ENCODE measurements around the gene MFGE8.
A peak's percentile ranks its signal among the peaks of the same experiment; 100 is the strongest.
"Not testable (repeated sequence)": the region's sequence is repeated elsewhere in the genome, so short reads cannot be mapped to it uniquely, and the experiment has no call there.

MFGE8 gene, protein sequence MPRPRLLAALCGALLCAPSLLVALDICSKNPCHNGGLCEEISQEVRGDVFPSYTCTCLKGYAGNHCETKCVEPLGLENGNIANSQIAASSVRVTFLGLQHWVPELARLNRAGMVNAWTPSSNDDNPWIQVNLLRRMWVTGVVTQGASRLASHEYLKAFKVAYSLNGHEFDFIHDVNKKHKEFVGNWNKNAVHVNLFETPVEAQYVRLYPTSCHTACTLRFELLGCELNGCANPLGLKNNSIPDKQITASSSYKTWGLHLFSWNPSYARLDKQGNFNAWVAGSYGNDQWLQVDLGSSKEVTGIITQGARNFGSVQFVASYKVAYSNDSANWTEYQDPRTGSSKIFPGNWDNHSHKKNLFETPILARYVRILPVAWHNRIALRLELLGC

DNA sequence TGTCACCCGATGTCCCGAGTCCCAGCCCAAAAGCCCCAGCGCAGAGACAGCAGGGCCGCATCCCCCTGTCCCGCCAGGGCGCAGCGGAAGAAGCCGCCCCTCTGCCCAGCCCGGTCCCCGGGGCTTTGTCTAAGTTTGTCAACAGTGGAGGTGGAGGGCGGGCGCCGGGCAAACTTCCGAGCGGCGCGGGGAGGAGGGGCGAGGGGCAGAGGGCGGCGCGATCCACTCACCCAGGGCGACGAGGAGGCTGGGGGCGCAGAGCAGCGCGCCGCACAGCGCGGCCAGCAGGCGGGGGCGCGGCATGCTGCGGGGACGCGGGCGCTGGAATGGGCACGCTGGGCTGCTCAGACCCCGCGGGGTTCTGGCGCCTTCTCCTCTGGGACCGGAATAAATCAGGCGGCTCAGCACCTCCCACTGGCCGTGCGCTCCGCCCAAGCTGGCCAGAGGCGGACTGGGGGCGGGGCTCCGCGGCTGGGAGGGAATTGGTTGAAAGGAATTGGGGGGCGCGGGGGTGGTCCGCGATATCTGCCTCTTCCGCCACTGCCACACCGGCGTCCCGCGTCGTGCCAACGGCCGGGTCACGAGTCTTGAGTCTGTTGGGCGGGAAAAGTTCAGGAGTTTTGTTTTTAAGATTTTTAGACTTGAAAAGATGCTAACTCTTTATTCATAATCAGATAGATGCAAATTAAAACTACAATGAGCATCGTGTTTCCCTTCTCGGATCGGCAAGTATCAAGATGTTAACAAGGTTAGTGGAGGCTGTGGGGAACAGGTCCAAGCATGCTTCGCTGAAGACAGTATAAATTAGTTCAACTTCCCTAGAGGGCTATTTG is at the start of gene MFGE8:
MFGE8 (minus strand) TSS at position 363 of the 833 bp plus-strand sequence; CDS start at position 303, 60 bp downstream.
- peak; percentile 59 for DNase-seq

DNA sequence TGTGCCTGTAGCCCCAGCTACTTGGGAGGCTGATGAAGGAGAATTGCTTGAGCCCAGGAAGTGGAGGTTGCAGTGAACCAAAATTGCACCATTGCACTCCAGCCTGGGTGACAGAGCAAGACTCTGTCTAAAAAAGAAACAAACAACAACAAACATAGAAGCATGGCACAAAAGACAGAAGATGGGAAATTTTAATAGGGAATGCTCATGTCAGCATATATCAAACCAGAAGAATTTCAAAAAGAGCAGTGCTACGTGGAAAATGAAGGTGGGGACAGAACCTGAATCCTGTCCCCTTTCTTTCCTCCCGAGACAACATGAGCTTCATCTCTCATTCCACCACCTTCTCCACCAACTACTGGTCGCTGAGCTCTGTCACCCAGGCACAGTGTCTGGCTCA is 46.3 kb upstream of the MFGE8 start:
- DNase-seq: no peak

DNA sequence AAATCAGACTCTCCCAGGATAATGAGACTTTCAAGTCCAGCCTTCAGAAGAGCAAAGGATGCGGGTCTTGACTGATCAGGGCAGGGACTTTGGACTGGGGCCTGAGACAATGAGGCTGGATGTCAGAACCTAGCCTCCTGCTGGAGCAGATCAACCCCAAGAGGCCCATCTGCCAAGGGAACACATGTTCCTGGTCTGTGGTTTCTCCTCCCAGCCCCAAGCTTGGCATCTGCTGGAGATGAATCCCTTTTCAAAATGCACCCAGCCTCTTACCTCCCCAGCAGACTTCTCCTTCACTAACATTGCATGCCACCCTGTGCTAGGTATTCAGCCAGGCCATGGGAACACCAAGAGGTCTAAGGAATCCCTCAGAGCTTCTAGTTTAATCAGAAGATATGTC is 43.7 kb upstream of the MFGE8 start:
- DNase-seq: no peak

DNA sequence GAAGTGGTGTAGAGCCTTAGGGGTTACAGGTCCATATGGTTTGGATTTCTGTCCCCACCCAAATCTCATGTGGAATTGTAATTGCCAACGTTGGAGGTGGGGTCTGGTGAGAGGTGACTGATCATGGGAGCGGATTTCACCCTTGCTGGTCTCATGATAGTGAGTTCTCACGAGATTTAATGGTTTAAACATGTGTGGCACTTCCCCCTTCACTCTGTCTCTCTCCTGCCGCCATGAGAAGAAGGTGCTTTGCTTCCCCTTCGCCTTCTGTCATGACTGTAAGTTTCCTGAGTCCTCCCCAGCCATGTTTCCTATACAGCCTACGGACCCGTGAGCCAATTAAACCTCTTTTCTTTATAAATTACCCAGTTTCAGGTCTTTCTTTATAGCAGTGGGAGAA is 43.1 kb upstream of the MFGE8 start:
- no peak for DNase-seq

DNA sequence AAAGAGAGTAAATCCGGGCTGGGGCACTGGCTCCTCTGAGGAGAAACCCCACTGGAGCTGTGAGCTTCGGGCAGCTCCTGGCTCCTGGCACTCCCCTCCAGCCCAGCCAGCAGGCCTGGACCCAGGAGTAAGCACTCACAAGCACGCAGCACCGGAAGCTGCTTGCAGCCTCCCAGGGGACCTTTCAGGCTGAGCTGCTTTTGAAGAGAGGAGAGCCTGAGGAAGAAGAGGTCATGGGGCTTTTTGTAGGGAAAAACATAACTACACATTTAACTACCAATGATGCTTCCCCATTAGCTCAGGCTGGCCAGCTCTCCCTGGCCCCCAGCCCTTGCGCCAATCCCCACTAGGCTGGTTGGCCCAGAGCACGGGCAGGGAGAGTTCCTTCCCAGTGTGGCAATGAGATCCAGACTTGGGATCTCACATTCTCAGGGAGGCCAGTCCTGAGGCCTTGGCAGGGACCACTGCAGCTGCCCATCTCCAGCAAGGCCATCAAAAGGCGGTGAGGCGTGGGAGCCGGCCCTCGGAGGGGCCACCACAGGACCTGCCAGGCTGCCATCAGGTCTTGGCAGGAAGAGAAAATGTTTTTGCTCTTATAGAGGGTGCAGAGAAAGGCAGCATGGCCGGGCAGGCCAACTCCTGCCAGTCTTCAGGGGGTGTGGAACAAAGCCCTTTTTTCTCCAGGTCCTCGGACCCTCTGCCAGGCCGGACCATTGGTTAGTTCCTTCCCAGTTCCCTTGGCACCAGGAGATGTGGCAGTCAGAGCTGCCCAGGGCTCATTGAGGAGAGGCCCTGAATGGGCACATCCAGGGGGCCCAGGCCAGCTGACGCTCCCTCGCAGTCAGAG is 41.5 kb upstream of the MFGE8 start:
- DNase-seq: no peak

DNA sequence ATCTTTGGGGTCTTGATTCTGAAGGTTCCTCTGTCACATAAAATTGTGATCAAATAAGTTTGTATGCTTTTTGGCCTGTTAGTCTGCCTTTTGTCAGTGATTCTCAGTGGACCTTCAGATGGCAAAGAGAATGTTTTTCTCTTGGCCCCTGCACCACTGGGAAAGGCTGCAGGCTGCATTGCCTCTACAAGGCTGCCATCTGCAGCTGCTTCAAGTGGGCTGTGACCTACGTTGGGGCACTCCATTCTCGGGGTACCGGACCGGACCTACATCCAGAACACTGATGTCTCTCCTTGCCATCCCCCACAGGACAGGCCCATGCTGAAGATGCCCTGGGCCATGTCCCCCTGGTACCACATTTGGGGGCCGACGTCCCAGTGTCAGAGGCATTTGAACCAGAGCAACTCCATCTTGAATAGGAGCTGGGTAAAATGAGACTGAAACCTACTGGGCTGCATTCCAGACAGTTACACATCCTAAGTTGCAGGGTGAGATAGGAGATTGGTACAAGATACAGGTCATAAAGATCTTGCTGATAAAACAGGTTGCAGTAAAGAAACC is 37.5 kb upstream of the MFGE8 start:
- no peak for DNase-seq

DNA sequence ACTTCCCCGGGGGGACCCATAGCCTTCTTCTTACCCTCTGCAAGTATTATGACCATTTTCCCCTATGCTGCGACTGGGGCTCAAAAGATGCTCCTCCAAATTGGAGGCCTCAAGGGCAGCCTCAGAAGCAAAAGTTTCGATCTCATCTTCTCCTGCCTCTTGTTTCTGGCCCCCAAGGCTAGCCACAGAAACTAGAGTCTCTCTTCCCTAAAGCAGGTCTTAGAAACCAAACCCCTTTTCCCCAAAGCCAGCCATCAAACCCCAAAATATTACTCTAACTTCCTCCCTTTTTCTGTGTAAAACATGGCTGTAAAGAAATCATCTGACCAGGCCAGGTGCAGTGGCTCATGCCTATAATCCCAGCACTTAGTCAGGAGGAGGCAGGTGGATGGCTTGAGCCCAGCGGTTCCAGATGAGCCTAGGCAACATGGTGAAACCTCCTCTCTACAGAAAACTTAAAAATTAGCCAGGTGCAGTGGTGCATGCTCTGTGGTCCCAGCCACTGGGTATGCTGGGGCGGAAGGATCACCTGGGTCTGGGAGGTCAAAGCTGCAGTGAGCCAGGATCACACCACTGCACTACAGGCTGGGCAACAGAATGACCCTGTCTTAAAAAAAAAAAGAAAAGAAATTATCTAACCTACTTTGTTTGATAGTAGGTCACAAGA is 36.7 kb upstream of the MFGE8 start:
- DNase-seq: no peak

DNA sequence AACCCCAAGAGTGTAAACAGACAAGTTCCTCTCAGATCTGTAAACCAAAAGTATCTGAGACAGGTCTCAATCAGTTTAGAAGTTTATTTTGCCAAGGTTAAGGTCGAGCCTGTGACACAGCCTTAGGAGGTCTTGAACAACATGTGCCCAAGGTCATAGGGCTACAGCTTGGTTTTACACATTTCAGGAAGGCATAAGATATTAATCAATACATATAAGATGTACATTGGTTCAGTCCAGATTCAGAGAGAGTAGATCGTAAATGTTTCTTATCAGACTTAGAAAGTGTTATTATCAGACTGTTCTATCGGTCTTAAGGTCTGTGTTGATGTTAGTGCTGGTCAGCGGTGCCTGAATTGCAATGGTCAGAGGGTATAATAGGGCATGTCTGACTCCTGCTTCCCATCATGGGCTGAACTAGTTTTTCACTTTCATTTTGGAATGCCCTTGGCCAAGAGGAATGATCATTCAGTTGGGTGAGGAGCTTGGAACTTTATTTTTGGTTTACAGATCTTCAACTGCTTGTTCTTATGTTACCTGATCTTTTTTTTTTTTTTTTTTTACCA is 27.0 kb upstream of the MFGE8 start:
- no peak for DNase-seq

DNA sequence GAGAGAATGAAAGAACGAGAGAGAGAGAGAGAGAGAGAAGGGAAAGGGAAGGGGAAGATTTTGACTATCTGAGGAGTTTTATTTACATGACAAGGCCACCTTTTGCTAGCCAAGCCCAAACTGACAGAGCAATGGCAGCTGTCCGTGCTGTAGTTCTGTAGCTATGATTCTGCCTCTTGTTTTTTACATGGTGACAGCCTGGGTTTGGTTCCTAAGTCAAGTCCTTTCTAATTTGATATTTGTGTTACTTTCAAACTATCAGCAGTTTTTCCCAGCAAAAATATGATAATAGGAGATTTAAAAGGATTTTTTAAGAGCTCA is 26.3 kb upstream of the MFGE8 start:
- DNase-seq: no peak

DNA sequence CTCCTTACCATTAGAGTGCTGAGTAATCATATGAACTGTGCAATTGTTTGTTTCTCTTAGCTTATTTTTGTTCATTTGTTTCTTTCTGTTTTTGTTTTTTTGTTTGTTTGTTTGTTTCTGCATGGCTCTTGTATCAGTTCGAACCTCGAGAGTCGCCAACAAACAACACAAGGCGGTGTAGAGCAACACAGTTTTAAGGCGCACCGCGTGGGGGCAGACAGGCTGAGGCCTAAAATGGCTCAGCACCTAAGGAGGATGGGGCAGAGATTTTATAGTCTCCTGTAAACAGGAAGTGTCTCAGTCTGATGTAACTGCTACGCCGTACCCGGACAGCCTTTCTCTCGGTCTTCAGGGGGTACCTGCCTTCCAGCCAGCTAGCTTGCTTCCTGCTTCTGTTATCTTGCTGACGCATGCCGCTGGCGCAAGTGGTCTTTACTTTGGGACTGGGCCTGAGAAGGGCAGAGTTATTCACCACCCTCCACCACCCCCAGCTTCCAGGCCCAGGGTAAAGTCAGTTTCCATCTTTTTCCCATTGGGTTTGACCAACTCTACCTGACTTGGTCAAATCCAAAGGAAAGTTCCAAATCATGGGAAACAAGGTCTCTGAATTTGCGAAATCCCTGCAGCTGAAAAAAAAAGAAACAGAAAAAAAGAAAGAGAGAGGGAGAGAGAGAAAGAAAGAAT is 25.8 kb upstream of the MFGE8 start:
- no peak for DNase-seq

DNA sequence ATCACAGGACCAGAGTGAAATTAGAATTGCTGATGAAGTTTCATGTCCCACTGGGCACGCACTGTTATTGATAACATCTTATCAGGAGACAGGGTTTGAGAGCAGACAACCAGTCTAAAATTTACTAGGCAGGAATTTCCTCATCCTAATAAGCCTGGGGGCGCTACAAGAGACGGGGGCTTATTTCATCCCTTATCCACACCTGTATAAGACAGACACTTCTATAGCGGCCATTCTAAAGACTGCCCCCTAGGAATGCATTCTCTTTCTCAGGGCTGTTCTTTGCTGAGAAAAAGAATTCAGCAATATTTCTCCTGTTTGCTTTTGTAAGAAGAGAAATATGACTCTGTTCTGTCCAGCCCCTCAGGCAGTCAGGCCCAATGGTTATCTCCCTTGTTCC is 21.3 kb upstream of the MFGE8 start:
- DNase-seq: not testable (repeated sequence)

DNA sequence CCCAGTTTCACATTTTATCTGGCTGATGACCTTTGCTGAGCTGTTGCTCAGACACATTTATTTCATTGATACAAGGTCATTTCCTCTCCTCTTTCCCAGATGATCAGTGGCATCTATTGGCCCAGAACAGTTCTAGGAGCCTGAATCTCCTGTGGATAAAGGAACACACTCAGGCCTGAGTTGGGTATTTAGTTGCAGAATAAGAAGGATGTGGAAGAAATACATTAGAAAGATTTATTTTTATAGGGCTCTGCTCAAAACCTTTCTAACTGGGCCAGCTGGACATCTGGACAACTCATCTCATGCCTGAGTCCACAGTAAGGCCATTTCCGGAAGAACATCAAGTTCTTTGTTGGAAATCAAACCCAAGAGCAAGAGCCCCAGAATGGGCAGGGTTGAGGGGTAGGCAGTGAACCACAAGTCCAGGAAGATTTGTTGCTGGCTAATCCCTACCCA is 19.7 kb upstream of the MFGE8 start:
- DNase-seq: no peak

DNA sequence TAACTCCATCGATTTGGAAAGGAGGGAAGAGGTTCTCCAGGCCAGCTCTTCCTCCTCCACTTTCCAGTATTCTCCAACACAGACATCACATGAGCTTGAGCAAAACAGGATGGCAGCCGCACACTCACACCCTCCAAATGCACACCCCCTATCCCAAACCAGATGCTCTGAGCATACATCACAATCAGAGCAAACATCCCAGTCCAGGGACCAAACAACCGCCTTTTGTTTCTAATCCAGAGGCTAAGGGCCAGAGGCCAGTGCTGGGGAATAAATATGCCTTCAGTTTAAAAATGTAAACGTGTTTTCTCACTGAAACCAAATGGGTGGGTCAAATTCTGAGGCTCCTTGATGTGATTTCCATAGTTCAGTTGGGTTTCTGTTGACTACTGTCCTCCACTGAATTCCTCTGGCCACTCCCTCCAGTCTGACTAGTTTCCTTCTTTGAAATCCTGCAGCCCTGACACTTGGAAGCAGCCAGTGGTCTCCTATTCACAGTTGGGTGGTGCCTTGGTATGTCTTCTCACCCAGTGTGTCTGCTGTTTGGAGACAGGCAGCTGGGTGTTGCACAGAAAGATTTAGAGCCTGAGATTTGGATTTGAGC is 19.2 kb upstream of the MFGE8 start:
- no peak for DNase-seq

DNA sequence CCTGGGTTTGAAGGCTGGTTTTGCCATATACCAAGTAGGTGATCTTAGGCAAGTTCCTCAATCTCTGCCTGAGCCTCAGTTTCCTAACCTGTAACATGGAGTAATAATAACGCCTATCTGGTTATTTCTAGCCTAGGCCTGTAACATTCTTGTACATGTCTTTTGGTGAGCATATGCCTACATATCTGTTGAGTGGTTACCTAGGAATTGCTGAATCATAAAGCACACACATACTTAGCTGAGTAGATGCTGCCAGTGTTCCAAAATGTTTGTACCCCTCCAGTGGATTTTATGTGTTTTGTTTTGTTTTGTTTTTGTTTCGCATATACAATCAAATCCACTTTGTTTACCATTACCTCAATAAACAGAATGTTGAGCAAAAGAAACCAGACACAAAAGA is 17.4 kb upstream of the MFGE8 start:
- DNase-seq: no peak

DNA sequence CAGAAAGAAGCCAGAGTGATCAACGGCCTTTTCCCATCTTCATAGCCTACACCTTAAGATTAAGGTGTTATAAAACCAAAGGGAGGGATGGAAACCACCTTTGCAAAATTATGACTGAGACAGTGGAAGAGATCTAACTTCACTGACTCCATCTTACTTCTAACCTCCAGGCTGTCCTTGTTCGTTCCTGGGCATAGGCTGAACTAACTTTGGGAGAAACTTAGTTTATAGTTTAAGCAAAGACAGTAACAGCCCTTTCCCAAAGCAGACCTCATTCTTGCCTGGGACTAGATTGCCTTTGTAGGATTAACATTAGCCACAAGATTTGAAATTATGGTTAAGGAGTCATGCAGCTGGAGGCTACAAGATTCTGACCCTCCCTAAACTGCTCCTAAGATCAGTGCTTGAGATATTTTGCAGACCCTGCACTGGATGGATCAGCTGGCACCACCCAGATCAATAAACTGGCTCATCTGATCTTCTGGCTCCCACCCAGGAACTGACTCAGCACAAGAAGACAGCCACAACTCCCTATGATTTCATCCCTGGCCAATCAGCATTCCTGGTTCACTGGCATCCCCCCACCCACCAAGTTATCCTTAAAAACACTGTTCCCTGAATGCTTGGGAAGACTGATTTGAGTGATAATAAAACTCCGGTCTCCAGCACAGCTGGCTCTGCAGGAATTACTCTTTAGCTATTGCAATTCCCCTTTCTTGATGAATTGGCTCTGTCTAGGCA is 16.3 kb upstream of the MFGE8 start:
- DNase-seq: not testable (repeated sequence)

DNA sequence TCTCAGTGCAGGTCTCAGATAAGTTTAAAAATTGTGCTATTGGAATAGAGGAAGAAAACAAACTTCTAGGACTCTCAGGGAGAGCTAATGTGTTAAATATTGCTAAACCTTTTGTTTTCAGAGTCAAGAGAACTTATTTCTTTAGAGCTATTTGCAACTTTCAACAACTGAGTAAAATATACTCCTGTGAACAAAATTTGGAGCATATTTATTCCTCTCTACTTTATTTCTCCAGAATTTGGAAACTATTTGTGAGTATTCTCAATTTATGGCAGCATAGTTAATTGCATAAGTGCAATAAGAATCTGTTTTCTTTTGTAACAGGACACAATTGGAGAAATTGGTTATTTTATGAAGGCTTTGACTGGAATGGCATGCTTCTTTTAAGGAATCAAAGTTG is 15.0 kb upstream of the MFGE8 start:
- DNase-seq: not testable (repeated sequence)

DNA sequence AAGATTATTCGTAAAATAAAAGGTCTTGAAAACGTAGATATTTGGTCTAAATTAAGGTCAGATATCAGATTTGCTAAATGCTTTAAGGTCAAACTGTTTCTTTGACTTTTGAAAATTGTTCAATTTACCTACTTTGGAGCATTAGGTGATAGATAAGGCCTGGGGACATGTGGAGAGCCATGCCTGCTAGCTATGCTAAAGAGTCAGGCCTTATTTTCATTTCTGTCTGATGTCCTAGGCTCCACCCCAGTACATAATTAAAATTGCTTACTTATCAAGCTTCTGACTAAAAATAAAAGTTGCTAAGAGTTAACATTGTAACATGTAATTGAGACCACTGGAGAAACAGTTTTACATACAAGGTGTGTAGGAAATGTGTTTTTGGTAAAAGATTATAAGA is 12.5 kb upstream of the MFGE8 start:
- not testable (repeated sequence) for DNase-seq

DNA sequence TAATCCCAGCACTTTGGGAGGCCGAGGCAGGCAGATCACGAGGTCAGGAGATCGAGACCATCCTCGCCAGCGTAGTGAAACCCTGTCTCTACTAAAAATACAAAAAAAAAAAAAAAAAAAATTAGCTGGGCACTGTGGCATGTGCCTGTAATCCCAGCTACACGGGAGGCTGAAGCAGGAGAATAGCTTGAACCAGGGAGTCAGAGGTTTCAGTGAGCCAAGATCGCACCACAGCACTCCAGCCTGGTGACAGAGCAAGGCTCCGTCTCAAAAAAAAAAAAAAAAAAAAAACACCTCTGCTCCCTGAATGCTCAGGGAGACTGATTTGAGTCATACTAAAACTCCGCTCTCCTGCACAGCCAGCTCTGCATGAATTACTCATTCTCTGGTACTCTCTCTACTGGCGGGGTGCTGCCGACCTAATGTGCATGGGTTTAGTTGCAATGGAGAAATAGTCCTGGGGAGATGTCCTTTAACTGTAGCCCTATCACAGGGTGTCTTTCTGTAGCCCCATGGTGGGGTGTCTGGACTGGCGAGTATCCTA is 7.8 kb upstream of the MFGE8 start:
- DNase-seq: not testable (repeated sequence)

DNA sequence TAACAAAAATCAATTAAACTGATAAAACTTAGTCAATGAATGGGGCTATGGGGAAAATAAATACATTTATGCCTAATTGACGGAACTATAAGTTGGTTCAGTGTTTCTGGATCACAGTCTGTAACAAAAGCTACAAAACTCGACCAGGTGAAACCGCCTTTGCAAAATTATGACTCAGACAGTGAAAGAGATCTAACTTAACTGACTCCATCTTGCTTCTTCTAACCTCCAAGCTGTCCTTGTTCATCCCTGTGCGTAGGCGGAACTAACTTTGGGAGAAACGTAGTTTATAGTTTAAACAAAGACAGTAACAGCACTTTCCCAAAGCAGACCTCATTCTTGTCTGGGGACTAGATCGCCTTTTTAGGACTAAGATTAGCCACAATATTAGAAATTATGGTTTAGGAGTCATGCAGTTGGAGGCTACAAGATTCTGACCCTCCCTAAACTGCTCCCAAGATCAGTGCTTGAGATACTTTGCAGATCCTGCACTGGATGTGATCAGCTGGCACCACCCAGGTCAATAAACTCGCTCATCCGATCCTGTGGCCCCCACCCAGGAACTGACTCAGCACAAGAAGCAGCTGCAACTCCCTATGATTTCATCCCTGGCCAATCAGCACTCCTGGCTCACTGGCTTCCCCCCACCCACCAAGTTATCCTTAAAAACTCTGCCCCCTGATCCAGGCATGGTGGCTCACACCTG is 7.2 kb upstream of the MFGE8 start:
- no peak for DNase-seq
